Neural cell (in vitro differentiated cells): Measurements from ENCODE around the gene SPTSSA. TPM values are rescaled to one million over a fixed set of nuclear protein-coding genes. Genes with fewer than 3 reads are reported as not detected.

ENCODE experiments used
- H2AFZ ChIP-seq: fragments of 200-600, 300-800 bp; sonication (generic), shearing (Covaris generic); 2 replicates; pipeline ENCODE4 v1.6.0; 2014; ENCODE audit warnings: low read depth, mild to moderate bottlenecking, antibody characterized with exemption, low read length, moderate library complexity
- H3F3A ChIP-seq: fragments of 200-600 bp; shearing (Covaris generic); 2 replicates; pipeline ENCODE4 v1.6.1; 2016; ENCODE audit warnings: mild to moderate bottlenecking, moderate library complexity, mixed read lengths, antibody characterized with exemption, low read length; ENCODE audit not compliant: insufficient read depth, poor library complexity, severe bottlenecking
- H3K27ac ChIP-seq: fragments of 200-600, 300-800 bp; sonication (generic), shearing (Covaris generic); 2 replicates; pipeline ENCODE4 v1.5.1; 2014; ENCODE audit warnings: mild to moderate bottlenecking, low read length, moderate library complexity
- H3K27me3 ChIP-seq: fragments of 300-800, 200-600 bp; sonication (generic), shearing (Covaris generic); 2 replicates; pipeline ENCODE4 v1.6.0; 2014; ENCODE audit warnings: mild to moderate bottlenecking, low read depth, low read length, moderate library complexity; ENCODE audit not compliant: insufficient read depth
- H3K36me3 ChIP-seq: fragments of 300-800, 200-600 bp; sonication (generic), shearing (Covaris generic); 2 replicates; pipeline ENCODE4 v1.5.1; 2014; ENCODE audit warnings: mild to moderate bottlenecking, antibody characterized with exemption, low read length, moderate library complexity; ENCODE audit not compliant: insufficient read depth
- H3K4me2 ChIP-seq: fragments of 300-800, 200-600 bp; sonication (generic), shearing (Covaris generic); 2 replicates; pipeline ENCODE4 v1.6.0; 2014; ENCODE audit warnings: mild to moderate bottlenecking, low read length
- H3K4me3 ChIP-seq: fragments of 300-800, 200-600 bp; sonication (generic), shearing (Covaris generic); 2 replicates; pipeline ENCODE4 v1.5.1; 2014; ENCODE audit warnings: mild to moderate bottlenecking, low read length, moderate library complexity
- H3K79me2 ChIP-seq: fragments of 200-600 bp; shearing (Covaris generic); replicated peaks from 2 replicates; pipeline ENCODE4 v1.6.0; 2014; ENCODE audit warnings: mild to moderate bottlenecking, low read length, moderate library complexity; ENCODE audit not compliant: insufficient read depth
- H3K9ac ChIP-seq: fragments of 300-800, 200-600 bp; sonication (generic), shearing (Covaris generic); 2 replicates; pipeline ENCODE4 v1.6.1; 2016; ENCODE audit warnings: mild to moderate bottlenecking, low read length, mixed read lengths
- H3K9me2 ChIP-seq: fragments of 200-600 bp; shearing (Covaris generic); 2 replicates; pipeline ENCODE4 v1.6.1; 2016; ENCODE audit warnings: mild to moderate bottlenecking, low read length, mixed read lengths; ENCODE audit not compliant: insufficient read depth
- H3K9me3 ChIP-seq: fragments of 200-600, 300-800 bp; sonication (generic), shearing (Covaris generic); 2 replicates; pipeline ENCODE4 v1.6.1; 2016; ENCODE audit warnings: mild to moderate bottlenecking, mixed run types, low read length, moderate library complexity, mixed read lengths
- H4K20me1 ChIP-seq: fragments of 200-600 bp; shearing (Covaris generic); 2 replicates; pipeline ENCODE4 v1.6.1; 2016; ENCODE audit warnings: mild to moderate bottlenecking, mixed run types; ENCODE audit not compliant: insufficient read depth
- CTCF ChIP-seq: fragments of 450-650 bp; IDR thresholded peaks from 2 replicates; pipeline ENCODE4 v1.5.1; 2014; ENCODE audit warnings: antibody characterized with exemption, mild to moderate bottlenecking, moderate library complexity; ENCODE audit not compliant: poor library complexity, severe bottlenecking
- EP300 ChIP-seq: fragments of 450-650 bp; conservative IDR thresholded peaks from 2 replicates; pipeline ENCODE4 v1.6.1; 2014; ENCODE audit warnings: antibody characterized with exemption, mild to moderate bottlenecking, moderate library complexity; ENCODE audit not compliant: poor library complexity, severe bottlenecking
- EZH2 ChIP-seq: fragments of 200-600, 300-800 bp; shearing (Covaris generic), sonication (generic); IDR thresholded peaks from 2 replicates; pipeline ENCODE4 v1.6.1; 2014; ENCODE audit warnings: antibody characterized with exemption, low read length, borderline replicate concordance, mild to moderate bottlenecking; ENCODE audit not compliant: insufficient read depth, poor library complexity, severe bottlenecking
- MXI1 ChIP-seq: fragments of 450-650 bp; conservative IDR thresholded peaks from 2 replicates; pipeline ENCODE4 v1.6.1; 2014; ENCODE audit warnings: antibody characterized with exemption, mild to moderate bottlenecking; ENCODE audit not compliant: poor library complexity, severe bottlenecking
- POLR2AphosphoS5 ChIP-seq: IDR thresholded peaks from 2 replicates; pipeline ENCODE4 v1.6.1; 2012
- RAD21 ChIP-seq: fragments of 450-650 bp; conservative IDR thresholded peaks from 2 replicates; pipeline ENCODE4 v1.6.1; 2014; ENCODE audit warnings: antibody characterized with exemption, mild to moderate bottlenecking, moderate library complexity
- REST ChIP-seq: IDR thresholded peaks from 2 replicates; pipeline ENCODE4 v1.6.1; 2012; ENCODE audit warnings: borderline replicate concordance
- SMC3 ChIP-seq: fragments of 450-650 bp; conservative IDR thresholded peaks from 2 replicates; pipeline ENCODE4 v1.6.1; 2014; ENCODE audit warnings: antibody characterized with exemption, mild to moderate bottlenecking, moderate library complexity; ENCODE audit not compliant: poor library complexity
- TAF1 ChIP-seq: IDR thresholded peaks from 2 replicates; pipeline ENCODE4 v1.6.1; 2012; ENCODE audit warnings: low read depth
- polyA plus RNA-seq: library from polyadenylated mRNA; depleted of rRNA; stranded (reverse); fragments of >200 nt; gene quantifications from 2 replicates; pipeline ENCODE4 v1.2.3, GENCODE V29; 2014

The SPTSSA gene
- polyA plus RNA-seq, 1 donor from 2014 or later: 16.0 TPM

DNA sequence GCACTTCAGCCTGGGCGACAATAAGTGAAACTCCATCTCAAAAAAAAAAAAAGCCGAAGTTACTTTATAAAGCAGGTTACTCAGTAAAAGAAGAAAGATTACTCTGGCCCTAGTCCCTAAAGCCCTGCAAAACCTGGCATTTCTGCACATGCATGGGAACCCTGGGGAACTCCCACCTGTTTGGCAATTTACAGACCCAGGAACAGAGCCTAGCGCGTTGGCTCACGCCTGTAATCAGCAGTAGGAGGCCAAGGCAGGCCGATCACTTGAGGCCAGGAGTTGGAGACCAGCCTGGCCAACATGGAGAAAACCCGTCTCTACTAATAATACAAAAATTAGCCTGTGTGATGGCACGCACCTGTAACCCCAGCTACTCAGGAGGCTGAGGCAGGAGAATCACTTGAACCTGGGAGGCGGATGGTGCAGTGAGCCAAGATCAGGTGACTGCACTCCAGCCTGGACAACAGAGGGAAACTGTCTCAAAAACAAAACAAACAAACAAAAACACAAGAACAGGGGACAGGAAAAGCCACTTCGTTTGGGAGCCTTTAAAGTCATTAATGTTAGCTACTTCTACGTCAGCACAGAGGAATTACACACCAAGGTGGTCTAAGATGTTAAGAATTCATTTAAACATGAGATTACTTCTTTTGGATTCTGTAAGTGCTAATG lies 34.1 kb upstream of the SPTSSA start:
- Histone ChIP-seq H3K4me3 (no peak overlapping the region), H3K27ac (no peak overlapping the region), H3K36me3 (no peaks in the 10 kb centered on the region), H3K9me3 (no peaks in the 10 kb centered on the region), H2AFZ (no peak overlapping the region), H4K20me1 (no peaks in the 10 kb centered on the region), H3K4me2 (no peak overlapping the region), H3F3A (no peaks in the 10 kb centered on the region), H3K9ac (no peak overlapping the region), H3K79me2 (no peaks in the 10 kb centered on the region), H3K9me2 (no peaks in the 10 kb centered on the region), H3K27me3 (no peaks in the 10 kb centered on the region)
- TF ChIP-seq EZH2 (no peak), TAF1 (no peak), POLR2AphosphoS5 (no peak)

DNA sequence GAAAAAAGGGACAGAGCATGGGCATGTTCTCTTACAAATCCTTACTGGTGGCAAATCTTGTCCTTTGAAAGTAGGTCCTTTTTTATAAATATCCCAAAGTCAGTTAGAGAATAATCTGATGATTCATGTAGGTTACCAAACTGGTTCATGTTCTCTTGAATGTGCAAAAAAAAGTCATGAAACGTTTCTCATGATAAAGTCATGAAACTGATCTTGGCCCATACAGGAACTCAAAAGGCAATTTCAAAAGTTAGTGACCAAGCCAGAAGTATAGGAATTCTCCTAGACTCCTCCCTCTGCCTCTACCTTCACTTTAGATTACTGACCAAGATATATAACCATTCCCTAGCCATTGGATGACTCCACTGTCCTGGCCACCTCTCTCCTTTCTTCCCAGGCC lies 27.3 kb upstream of the SPTSSA start:
- Histone ChIP-seq H3K79me2 (no peaks in the 10 kb centered on the region), H3K9me2 (no peaks in the 10 kb centered on the region), H3K9me3 (no peaks in the 10 kb centered on the region), H3K4me2 (no peak overlapping the region), H4K20me1 (no peaks in the 10 kb centered on the region), H3K36me3 (no peaks in the 10 kb centered on the region), H3K4me3 (no peak overlapping the region), H3K27ac (no peak overlapping the region), H3F3A (no peaks in the 10 kb centered on the region), H3K27me3 (no peaks in the 10 kb centered on the region), H3K9ac (no peak overlapping the region), H2AFZ (no peak overlapping the region)
- TF ChIP-seq TAF1 (no peak), MXI1 (no peak), POLR2AphosphoS5 (no peak), EP300 (no peak), CTCF (no peak), SMC3 (no peak), EZH2 (no peak), REST (no peak), RAD21 (no peak)

- Histone ChIP-seq H3K4me2 (no peak overlapping the region), H3K27ac (no peak overlapping the region), H3F3A (no peaks in the 10 kb centered on the region), H3K36me3 (no peaks in the 10 kb centered on the region), H3K79me2 (no peaks in the 10 kb centered on the region), H2AFZ (no peak overlapping the region), H3K27me3 (no peaks in the 10 kb centered on the region), H3K9me2 (no peaks in the 10 kb centered on the region), H3K4me3 (no peak overlapping the region), H3K9me3 (no peaks in the 10 kb centered on the region), H4K20me1 (no peaks in the 10 kb centered on the region), H3K9ac (no peak overlapping the region)
- no peak for TF ChIP-seq SMC3
- no peak for TF ChIP-seq TAF1
- no peak for TF ChIP-seq EP300
- no peak for TF ChIP-seq MXI1
- TF ChIP-seq REST: no peak
- no peak for TF ChIP-seq POLR2AphosphoS5
- TF ChIP-seq RAD21: no peak
- no peak for TF ChIP-seq EZH2
- TF ChIP-seq CTCF: no peak
Observed at GRCh38 chr14:34488528-34488927, 26.5 kb upstream of the SPTSSA start.
